Upper lobe of right lung (tissue), 1 donor: ENCODE measurements around the gene PTPRR. TPM values are rescaled to one million over a fixed set of nuclear protein-coding genes. Genes with fewer than 3 reads are reported as not detected.

Source experiments
- ATAC-seq: fragments of 200-7000 bp; cut with Tn5 transposase; one replicate; pipeline ENCODE4 v1.9.1; 2020; ENCODE audit warnings: mild to moderate bottlenecking, moderate library complexity
- DNase-seq: peaks from one replicate; pipeline ENCODE4 v3.0.0-alpha.2; 2020
- H3K27ac ChIP-seq: fragments of 200-600 bp; one replicate; pipeline ENCODE4 v1.8.0; 2022
- H3K27me3 ChIP-seq: fragments of 200-600 bp; one replicate; pipeline ENCODE4 v1.8.0; 2022; ENCODE audit warnings: mild to moderate bottlenecking
- H3K36me3 ChIP-seq: fragments of 200-600 bp; one replicate; pipeline ENCODE4 v1.8.0; 2022
- H3K4me1 ChIP-seq: fragments of 200-600 bp; one replicate; pipeline ENCODE4 v1.8.0; 2022
- H3K4me3 ChIP-seq: fragments of 200-600 bp; one replicate; pipeline ENCODE4 v1.8.0; 2022; ENCODE audit warnings: mild to moderate bottlenecking
- H3K9me3 ChIP-seq: fragments of 200-600 bp; one replicate; pipeline ENCODE4 v1.8.0; 2022
- CTCF ChIP-seq: fragments of 200-600 bp; IDR thresholded peaks from one replicate; pipeline ENCODE4 v1.8.0; 2022; ENCODE audit warnings: antibody characterized with exemption
- intact Hi-C: fragments of 100-400 bp; cut with DNase I; formaldehyde crosslinking; loops from one replicate; pipeline ENCODE4 v1.11.0; 2022
- total RNA-seq: library from RNA; stranded (reverse); fragmentation: NEBNext Ultra II Directional; extraction: Animal tissue kit (Norgen Biotek cat#: 25700); gene quantifications from one replicate; pipeline ENCODE4 v1.2.1, GENCODE V29; 2021
- donor health status: DM: no; HTN: yes; CAD: no; lungs with severe emphysema.

PTPRR gene
- total RNA-seq, 1 donor from 2014 or later = 5.1 TPM

- intact Hi-C loops = no loop called here
- peak overlapping the region; percentile 52 for H3K4me3 ChIP-seq
Observed at GRCh38 chr12:70609203-70609602, 311.3 kb downstream of the PTPRR start.

DNA sequence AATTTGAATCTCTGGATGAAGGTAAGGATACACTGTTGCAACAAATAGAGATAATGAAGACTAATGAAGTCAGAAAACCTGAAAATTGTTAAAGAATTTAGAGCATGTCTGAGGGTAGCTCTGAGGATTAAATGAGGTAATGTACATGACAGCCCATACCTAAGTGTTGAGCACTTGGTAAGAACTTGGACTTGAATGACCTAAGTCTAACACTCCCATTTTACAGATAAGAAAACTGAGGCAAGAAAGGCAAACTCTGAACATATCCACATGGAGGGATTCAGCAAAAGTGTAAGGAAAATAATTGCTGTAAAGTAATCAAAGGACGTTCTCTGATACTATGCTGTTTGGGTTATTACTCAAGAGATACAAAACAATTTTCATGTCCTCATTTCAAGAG lies 312.4 kb downstream of the PTPRR start:
- intact Hi-C loops = no loop called here
- no peak for ATAC-seq
- Histone ChIP-seq H3K36me3 (no peaks in the 10 kb centered on the region), H3K27me3 (peaks cover 31% of the 10 kb centered on the region), H3K4me3 (peak overlapping the region; percentile 52), H3K4me1 (peaks cover 4% of the 10 kb centered on the region), H3K27ac (peak overlapping the region; percentile 73), H3K9me3 (no peaks in the 10 kb centered on the region)
- no peak for DNase-seq
- TF ChIP-seq CTCF = no peak

More at GRCh38 chr12:70609203-70609602, 311.3 kb downstream of the PTPRR start:
- Histone ChIP-seq H3K9me3 (no peaks in the 10 kb centered on the region), H3K27me3 (peaks cover 26% of the 10 kb centered on the region), H3K27ac (peak overlapping the region; percentile 73), H3K4me1 (peaks cover 4% of the 10 kb centered on the region), H3K36me3 (no peaks in the 10 kb centered on the region)
- DNase-seq (no peak), ATAC-seq (no peak)
- TF ChIP-seq CTCF = no peak

- peak overlapping the region; percentile 52 for H3K4me3 ChIP-seq
- peaks cover 31% of the 10 kb centered on the region for H3K27me3 ChIP-seq
- peaks cover 4% of the 10 kb centered on the region for H3K4me1 ChIP-seq
- DNase-seq (no peak), ATAC-seq (no peak)
- intact Hi-C loops = no loop called here
- H3K36me3 ChIP-seq = no peaks in the 10 kb centered on the region
- H3K27ac ChIP-seq = peak overlapping the region; percentile 73
- TF ChIP-seq CTCF = no peak
- no peaks in the 10 kb centered on the region for H3K9me3 ChIP-seq
Observed at GRCh38 chr12:70607107-70607506, 313.4 kb downstream of the PTPRR start.

- ATAC-seq (no peak), DNase-seq (no peak)
- Histone ChIP-seq H3K9me3 (no peaks in the 10 kb centered on the region), H3K27me3 (peaks cover 31% of the 10 kb centered on the region), H3K27ac (peak overlapping the region; percentile 73), H3K4me3 (peak overlapping the region; percentile 52), H3K36me3 (no peaks in the 10 kb centered on the region), H3K4me1 (peaks cover 4% of the 10 kb centered on the region)
- intact Hi-C loops = no loop called here
- no peak for TF ChIP-seq CTCF
Observed at GRCh38 chr12:70605976-70606375, 314.6 kb downstream of the PTPRR start.

GRCh38 chr12:70604662-70605061 lies 315.9 kb downstream of the PTPRR start:
- TF ChIP-seq CTCF = no peak
- Histone ChIP-seq H3K36me3 (no peaks in the 10 kb centered on the region), H3K4me1 (peaks cover 4% of the 10 kb centered on the region), H3K9me3 (no peaks in the 10 kb centered on the region), H3K27me3 (peaks cover 29% of the 10 kb centered on the region), H3K27ac (peak overlapping the region; percentile 73), H3K4me3 (peak overlapping the region; percentile 52)
- ATAC-seq = no peak
- intact Hi-C loops = no loop called here
- DNase-seq = no peak

- intact Hi-C loops = no loop called here
- no peak for TF ChIP-seq CTCF
- no peaks in the 10 kb centered on the region for H3K9me3 ChIP-seq
- peak overlapping the region; percentile 73 for H3K27ac ChIP-seq
- peaks cover 18% of the 10 kb centered on the region for H3K27me3 ChIP-seq
- no peaks in the 10 kb centered on the region for H3K4me1 ChIP-seq
- ATAC-seq (no peak), DNase-seq (no peak)
- H3K4me3 ChIP-seq = peak overlapping the region; percentile 52
- H3K36me3 ChIP-seq = no peaks in the 10 kb centered on the region
Observed at GRCh38 chr12:70603044-70603443, 317.5 kb downstream of the PTPRR start.
